Measurements from ENCODE around the gene SMG6.

Gene SMG6

DNA sequence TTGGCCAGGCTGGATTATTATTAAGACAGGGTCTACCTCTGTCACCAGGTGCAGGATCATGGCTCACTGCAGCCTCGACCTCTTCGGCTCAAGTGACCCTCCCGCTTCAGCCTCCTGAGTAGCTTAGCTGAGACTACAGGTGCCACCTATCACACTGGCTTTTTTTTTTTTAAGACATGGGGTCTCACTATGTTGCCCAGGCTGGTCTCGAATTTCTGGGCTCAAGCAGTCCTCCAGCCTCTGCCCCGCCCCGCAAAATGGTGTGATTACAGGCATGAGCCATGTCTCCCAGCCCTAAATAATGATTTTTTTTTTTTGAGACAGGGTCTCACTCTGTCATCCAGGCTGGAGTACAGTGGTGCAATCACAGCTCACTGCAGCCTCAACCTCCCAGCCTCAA is 256.0 kb downstream of the SMG6 start:
- no peak for DNase-seq (ENCODE audit: low read depth)

DNA sequence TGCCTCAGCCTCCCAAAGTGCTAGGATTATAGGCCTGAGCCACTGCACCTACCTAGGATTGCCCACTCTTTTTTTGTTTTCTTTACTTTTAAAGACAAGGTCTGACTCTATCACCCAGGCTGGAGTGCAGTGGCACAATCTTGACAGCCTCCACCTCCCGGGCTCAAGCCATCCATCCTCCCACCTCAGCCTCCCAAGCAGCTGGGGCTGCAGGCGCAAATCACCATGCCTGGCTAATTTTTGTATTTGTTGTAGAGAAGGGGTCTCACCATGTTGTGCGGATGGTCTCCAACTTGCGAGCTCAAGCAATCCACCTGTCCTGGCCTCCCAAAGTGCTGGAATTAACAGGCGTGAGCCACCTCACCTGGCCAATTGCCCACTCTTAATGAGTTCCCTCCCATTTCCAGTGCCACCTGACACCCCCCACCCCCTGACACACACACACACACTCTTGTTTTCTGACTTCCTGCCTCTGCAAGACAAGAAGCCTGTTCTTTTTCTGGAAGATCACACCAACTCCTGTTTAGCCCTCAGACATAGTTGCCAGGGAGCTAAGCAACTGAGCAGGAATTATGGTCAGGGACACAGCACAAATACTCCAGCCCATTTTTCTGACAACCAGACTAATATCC is 259.2 kb downstream of the SMG6 start:
- DNase-seq (ENCODE audit: low read depth) = no peak

DNA sequence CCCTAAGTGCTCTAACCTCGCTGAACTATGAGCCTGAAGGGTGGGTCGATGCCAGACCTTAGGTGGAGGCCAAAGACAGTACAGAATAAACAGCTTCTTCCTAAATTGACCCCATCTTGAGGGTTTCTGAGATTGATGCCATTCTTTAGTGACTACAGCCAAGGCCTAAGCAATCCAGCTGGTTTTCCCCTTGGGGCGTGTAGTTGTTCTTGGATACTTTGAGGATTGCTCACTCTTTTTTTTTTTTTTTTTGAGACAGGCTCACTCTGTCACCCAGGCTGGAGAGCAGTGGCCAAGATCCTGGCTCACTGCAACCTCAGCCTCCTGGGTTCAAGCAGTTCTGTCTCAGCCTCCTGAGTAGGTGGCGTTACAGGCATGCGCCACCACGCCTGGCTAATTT is 259.8 kb downstream of the SMG6 start:
- no peak for DNase-seq (ENCODE audit: low read depth)

DNA sequence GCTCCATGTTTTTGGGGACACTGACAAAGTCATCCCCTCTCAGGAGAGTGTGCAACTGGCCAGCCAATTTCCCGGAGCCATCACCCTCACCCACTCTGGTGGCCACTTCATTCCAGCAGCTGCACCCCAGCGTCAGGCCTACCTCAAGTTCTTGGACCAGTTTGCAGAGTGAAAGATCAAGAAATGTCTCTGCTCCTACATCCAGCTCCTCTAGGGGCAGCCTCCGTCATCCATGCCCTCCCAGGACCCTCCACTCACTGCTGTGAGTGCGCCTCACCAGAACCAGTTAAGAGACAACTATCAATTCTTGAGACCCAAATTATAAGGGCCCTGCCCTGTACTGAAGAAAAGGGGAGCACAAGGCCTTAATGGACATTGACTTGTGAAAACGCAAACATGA is 260.7 kb downstream of the SMG6 start:
- no peak for DNase-seq (ENCODE audit: low read depth)

DNA sequence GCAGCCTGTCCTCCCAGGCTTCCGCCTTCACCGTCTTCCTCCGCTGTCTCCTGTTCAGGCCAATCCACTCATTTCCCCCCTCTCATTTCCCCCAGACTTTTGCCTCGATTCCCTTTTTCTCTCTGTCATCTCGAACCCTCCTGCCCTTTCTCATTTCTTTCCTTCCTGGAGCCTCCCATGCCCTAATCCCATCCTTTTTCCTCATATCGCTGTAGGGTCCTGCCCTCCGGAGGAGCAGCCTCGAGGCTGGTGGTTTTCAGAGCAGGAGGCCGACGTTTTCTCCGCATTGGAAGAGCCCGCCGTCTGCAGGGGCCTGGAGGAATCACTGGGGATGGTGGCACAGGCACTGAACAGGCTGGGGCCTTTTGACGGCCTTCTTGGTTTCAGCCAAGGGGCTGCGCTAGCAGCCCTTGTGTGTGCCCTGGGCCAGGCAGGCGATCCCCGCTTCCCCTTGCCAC is 261.2 kb downstream of the SMG6 start:
- DNase-seq (ENCODE audit: low read depth) = no peak

DNA sequence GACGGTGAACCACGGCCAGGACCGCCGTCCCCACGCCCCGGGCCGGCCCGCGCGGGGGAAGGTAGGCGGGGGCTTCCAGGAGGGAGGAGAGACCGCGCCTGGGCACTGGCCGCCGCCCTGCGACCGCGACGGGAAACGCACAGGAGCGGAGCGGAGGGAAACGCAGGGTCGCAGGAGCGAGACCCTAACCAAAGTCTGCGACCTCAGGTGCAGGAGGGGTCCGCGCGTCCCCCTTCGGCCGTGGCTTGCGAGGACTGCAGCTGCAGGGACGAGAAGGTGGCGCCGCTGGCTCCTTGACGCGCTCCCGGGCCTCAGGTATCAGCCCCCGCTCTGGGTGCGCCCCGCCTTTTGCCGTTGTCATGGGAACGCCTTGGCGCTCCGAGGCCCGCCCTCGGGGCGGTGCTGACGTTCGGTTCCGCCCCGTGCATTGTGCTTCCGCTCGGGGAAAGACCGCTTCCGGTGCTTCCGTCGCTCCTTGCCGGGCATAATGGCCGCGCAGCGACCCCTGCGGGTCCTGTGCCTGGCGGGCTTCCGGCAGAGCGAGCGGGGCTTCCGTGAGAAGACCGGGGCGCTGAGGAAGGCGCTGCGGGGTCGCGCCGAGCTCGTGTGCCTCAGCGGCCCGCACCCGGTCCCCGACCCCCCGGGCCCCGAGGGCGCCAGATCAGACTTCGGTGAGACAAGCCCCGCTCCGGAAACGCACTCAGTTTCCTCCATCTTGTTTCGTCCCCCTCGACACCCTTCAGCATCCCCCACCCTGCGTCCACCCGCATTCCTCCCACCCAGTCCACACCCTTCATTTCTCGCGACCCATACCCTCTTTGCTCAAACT is 261.8 kb downstream of the SMG6 start, which contains the start of gene OVCA2:
OVCA2 (plus strand) TSS at position 462 of the 829 bp plus-strand sequence; CDS start at position 488, 26 bp downstream.
- peak; percentile 95 for DNase-seq (ENCODE audit: low read depth)

DNA sequence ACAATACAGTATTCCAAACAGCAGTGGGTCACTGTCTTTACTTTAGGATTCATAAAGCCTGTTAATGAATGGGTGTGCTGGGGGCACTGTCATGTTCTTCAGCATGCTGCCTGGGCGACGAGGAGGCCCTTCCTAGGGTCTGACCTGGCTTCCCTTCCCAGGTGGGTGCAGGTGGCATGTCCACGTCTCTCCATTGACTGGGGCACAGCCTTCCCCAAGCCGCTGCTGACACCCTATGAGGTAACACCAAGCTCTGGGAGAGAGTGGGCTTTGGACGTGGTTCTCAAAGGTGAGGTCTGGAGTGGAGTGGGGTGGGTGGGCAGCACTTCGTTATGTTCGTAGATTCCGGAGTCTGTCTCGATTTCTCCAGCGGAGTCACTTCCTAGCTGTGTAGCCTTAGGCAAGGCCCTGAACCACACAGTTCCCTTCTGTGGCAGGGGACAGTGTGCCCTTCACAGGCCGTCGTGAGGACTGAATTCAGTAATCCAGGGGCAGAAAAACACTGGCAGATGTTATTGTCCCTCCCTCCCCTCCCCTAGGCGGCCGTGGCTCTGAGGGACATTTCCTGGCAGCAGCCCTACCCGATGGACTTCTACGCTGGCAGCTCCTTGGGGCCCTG is 262.5 kb downstream of the SMG6 start:
- no peak for DNase-seq (ENCODE audit: low read depth)

DNA sequence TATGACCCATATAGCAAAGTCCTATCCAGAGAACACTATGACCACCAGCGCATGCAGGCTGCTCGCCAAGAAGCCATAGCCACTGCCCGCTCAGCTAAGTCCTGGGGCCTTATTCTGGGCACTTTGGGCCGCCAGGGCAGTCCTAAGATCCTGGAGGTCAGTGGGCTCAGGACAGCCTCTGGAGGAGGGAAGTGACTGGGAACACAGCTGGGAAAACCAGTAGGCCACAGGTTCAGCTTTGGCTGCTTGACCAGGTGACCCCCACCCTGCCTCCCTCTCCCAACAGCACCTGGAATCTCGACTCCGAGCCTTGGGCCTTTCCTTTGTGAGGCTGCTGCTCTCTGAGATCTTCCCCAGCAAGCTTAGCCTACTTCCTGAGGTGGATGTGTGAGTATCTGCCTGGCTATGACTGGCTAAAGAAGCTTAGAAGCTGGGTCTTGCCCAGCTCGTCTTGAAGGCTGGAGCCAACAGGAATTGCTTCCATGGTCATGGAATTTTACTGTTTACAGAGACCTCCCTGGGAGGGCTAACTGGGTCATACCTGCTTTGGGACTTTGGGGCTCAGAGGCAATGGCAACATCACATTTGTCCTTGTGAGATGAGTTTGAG is 263.3 kb downstream of the SMG6 start:
- no peak for DNase-seq (ENCODE audit: low read depth)

DNA sequence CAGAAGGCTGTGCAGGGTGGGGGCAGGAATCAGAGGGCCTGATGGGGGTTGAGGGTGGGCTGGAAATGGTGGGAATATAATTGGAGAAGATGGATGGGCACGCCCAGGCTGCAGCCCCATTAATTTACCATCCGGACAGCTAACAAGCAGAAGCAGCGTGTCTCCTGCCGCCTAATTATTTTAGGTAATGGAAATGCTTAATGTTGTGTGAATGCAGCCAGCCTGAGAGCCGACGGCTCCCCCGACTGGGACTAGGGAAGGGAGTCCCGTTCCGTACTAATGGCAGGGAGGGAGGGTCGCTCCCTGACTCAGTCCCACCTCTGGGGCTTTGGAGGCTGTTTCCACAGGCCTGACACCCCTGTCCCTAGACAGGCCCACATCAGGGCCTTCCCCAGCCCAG is 266.4 kb downstream of the SMG6 start:
- DNase-seq (ENCODE audit: low read depth) = no peak

DNA sequence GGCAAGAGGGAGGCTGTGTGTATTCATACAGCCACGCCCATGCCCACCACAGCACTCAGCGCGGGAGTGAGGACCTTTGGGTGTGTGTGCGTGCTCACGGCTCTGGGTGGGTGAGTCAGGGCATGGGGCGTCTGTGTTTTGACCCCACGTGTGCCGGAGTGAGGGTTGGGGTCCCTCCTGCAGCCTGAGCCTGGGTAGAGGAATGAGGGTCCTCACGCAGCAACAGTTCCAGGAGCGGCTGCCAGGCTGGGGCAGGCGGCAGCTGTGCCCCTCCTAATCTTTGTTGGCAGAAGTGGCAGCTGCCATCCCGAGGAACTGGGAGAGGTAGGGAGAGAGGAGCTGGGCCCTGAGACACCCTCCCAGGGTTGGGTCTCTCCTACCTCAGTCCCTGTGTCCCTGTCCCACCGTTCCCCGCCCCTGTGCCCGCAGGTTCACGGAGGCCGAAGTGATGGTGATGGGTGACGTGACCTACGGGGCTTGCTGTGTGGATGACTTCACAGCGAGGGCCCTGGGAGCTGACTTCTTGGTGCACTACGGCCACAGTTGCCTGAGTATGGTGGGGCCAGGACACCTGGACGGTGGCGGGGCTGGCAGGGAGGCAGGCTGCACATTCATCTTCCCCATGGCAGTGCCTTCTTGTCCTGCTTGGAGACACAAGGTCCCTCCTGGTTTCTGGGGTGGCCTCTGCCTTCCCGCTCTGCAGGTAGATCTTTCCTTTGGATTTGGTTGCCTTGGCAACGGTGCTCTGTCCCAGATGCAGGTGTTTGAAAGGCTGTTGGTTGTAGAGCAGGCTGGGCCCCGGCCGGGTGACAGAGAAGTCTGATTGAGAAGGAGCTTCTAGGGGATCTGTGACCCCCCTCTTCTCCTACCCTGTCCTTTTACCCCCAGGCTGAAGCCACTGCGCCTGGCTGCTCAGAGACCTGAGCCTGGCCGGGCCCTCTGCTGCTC is 267.8 kb downstream of the SMG6 start:
- no peak for DNase-seq (ENCODE audit: low read depth)

DNA sequence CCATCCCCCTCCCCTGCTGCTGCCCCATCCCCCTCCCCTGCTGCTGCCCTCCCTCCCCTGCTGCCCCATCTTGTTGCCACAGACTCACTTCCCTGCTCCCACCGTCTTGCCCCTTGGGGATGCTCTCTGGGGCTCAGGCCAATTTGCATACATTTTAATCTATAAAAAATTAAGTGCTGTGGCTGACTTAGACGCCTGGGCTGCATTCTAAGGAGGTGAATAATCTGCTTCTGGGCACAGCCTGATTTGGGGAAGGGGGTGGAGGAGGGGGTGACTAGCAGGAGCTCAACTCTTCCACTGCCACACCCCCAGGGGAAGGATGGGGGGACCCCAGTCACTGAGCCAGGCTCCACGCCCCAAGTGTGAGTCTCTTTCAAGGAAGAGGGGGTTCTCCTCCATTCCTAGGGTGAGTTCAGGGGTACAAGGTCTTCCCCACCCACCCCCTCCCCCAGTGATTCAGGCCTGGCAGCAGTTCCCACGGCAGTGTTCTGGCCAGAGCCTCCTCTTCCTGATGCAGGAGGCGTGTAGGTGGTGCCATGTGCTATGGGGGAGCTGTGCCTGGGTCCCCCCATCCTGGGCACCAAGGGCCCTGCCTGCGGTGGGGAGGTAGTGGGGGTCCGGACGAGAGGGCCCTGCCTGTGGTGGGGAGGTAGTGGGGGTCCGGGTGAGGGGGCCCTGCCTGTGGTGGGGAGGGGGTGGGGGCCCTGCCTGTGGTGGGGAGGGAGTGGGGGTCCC is 268.6 kb downstream of the SMG6 start:
- DNase-seq (ENCODE audit: low read depth) = no peak

DNA sequence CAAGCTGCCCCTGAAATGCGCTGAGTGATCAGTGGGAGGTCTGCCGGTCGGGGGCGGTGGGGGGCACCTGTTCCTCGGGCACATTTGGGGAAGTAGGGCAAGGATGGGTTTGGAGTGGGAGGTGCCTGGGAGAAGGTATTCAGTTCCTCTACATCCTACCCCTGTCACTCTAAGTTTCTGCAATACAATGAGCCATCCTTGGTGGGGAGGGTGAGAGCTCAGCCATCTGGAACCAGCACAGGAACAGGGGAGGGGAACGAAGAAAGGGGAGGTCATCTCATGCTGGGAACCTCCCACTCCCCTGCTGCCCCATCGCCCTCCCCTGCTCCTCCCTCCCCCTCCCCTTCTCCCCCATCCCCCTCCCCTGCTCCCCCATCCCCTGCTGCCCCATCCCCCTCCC is 269.4 kb downstream of the SMG6 start:
- no peak for DNase-seq (ENCODE audit: low read depth)

DNA sequence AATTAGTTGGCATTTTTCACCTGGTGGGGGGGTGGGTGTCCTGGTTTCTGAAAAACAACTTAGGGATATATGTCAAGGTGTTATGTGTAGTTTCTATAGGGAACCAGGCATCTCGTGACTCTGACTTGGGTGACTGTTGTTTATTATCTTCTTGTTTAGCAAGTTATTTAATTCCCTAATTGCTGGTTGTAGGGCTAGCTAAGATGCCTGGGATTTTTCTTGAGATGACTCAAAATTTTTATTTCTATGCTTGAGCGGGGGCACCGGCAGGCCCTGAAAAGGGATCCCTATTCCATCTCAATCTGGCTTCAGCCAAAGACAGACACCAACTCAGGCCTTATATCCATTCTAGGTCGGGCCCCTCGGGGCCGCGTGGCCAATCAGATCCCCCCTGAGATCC is 270.4 kb downstream of the SMG6 start:
- no peak for DNase-seq (ENCODE audit: low read depth)

DNA sequence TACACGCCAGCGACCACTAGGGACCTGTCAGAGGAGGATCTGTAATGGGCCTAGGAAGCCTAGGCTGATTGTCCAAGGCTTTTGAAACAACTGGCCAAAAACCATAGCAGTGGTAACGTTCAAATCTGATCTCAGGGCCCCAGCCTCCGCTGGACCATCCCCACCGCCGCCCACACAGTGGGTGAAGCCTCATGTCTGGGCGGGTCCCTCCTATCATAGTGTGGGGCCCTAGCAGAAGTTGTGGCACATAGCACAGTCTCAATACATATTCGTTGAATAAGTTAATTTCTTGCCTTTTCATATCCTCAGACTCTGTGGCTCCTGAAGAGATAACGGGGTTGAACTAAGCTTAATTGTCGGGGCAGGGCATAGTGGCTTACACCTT is 272.8 kb downstream of the SMG6 start:
- DNase-seq (ENCODE audit: low read depth) = no peak

DNA sequence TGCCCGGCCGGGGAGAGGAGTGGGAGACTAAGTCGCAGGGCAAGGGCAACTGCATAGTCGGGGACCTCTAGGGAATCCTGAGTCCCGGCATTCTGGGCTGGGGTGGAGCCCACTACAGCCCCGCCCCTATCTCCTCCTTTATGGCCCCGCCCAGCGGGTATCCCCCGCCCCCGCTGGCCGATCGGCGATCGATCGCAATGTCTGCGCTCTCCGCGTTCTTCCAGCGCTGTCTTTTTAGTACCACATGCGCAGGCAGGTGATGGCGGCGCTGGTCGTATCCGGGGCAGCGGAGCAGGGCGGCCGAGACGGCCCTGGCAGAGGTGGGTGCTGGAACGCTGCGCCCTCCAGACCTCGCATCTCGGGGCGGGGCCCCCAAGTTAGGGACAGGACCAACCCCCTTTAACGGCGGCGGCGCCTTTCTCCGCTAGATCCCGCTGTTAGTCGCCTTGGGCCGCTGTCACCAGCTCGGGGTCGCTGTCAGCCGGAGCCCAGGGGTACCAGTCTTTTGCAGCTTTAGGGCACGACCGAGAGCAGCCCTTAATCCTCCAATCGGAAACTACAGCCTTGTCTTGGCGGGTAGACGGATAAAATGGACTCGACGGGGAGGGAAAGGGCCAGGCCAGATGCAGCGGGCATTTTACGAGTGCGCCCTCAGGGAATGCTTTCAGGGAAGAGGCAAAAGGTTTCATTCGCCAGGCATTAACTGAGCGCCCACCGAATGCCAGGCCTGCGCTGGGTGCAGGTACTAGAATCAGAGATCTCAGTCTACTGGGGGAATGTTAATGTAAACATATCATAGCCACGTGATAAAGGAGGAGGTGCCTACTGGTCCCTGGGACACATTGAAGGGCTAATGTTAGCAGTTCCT is 273.4 kb downstream of the SMG6 start, which contains the start of gene DPH1:
DPH1 (plus strand) TSS at position 243 of the 868 bp plus-strand sequence; CDS start at position 260, 17 bp downstream.
- peak; percentile 66 for DNase-seq (ENCODE audit: low read depth)

DNA sequence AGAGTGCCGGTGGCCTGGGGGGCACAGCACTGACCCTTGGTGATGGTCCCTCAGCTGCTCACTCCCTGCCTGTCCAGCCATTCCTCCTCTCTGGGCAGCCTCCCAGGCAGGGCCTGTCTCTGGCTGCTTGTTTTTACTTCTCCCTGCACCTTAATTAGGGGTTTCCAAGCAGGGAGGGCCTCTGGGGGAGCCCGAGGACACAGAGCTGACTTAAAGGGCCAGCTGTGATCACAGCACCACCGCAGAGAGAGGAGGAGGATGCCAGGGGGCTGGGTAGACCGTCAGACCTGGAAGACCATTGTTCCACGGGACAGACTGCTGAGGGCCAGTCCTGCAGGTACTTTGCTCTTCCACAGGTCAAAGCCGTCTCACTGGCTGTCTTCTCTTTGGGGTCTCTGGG is 274.8 kb downstream of the SMG6 start:
- DNase-seq (ENCODE audit: low read depth) = no peak

DNA sequence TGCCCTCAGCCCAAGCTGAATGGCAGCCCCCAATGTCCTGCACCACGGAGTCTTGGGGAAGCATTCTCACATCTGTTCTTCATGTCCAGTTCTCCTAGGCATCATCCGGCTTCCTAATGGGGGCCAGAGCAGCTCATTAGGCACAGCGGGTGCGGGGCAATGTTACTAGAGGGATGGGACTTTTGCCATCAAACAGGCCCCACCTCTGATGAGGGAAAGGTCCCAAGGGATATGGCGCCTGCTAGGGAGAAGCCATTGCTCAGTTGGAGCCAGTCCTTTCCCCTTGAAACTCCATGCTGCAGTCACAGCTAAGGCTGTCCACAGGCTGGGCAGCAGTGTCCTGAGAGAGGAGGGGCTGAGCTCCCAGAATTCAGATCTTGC is 275.4 kb downstream of the SMG6 start:
- no peak for DNase-seq (ENCODE audit: low read depth)

DNA sequence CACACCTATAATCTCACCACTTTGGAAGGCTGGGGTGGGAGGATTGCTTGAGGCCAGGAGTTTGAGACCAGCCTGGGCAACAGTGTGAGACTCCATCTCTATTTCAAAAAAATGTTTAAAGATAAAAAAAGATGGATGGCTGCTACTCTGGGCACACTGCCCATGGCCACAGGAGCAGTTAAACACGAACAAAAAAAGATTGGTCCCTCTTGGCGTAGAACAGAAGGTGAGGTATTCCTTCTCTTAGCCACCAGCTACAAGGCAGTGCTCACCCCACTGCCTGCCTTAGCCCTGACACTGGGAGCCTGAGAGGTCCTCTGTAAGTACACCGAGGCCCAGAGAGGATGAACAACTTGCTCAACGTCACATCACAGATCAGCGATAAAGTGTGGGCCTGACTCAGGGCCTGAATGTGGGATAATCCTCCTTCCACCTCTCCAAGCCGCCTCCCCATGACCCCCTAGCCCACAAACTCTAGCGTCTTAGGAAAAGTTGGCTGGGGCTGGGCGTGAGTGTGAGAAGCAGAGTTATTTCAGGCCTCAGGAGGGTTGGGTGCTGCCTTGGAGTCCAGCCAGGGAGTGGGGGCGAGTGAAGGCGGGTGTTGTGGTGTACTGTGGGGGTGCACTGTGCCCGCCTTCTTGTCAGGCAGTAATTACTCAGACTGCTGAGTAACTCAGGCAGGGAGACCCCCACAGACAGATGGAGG is 275.9 kb downstream of the SMG6 start:
- no peak for DNase-seq (ENCODE audit: low read depth)
